GM23248 (cell line): ENCODE data around the gene NF1.
"Not testable (repeated sequence)": the region's sequence is repeated elsewhere in the genome, so short reads cannot be mapped to it uniquely, and the experiment has no call there.

ENCODE experiments used
- EZH2 ChIP-seq: fragments of 200-600 bp; sonication (generic); IDR thresholded peaks from 2 replicates; pipeline ENCODE4 v1.6.1; 2018; ENCODE audit warnings: antibody characterized with exemption, mild to moderate bottlenecking; ENCODE audit not compliant: insufficient read depth, poor library complexity, severe bottlenecking
- EZH2phosphoT487 ChIP-seq: fragments of 200-600 bp; sonication (generic); IDR thresholded peaks from 2 replicates; pipeline ENCODE4 v1.6.1; 2018; ENCODE audit warnings: antibody characterized with exemption, moderate library complexity, mild to moderate bottlenecking, low read depth; ENCODE audit not compliant: insufficient read depth

DNA sequence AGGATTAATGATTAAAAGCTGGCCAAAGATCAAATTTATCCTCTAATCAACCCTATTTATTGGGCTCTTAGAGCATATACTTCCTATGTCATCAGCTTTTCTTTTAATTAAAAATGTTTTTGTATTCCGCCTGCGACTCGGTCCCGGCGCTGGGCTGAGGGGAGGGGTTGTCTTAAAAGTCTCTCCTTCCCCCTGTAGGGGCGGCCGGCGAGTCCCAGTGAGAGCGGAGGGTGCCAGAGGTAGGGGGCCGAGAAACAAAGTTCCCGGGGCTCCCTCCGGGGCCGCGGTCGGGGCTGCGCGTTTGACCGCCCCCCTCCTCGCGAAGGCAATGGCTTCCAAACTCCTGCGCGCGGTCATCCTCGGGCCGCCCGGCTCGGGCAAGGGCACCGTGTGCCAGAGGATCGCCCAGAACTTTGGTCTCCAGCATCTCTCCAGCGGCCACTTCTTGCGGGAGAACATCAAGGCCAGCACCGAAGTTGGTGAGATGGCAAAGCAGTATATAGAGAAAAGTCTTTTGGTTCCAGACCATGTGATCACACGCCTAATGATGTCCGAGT is 250.5 kb downstream of the NF1 start:
- TF ChIP-seq EZH2, EZH2phosphoT487: not testable (repeated sequence)
